HCEC 1CT (cell line): ENCODE results near the gene THRA.
A peak's percentile ranks its signal among the peaks of the same experiment; 100 is the strongest.

Source experiments
- DNase-seq: peaks from one replicate; pipeline ENCODE4 v3.0.0-alpha.2; 2017

THRA gene

GRCh38 chr17:40026816-40027613 is 35.8 kb upstream of the THRA start:
- DNase-seq = peak; percentile 68

GRCh38 chr17:40027614-40028012 is 35.2 kb upstream of the THRA start:
- DNase-seq = no peak

GRCh38 chr17:40028595-40028994 is 34.2 kb upstream of the THRA start:
- DNase-seq = no peak

- DNase-seq = no peak
These were observed 31.1 kb upstream of the THRA start for GRCh38 chr17:40031706-40032105.

- DNase-seq = no peak
These were observed 30.1 kb upstream of the THRA start for GRCh38 chr17:40032322-40033320.

- no peak for DNase-seq
These were observed 29.4 kb upstream of the THRA start for GRCh38 chr17:40033339-40033738.

GRCh38 chr17:40034426-40035161 is 28.2 kb upstream of the THRA start:
- no peak for DNase-seq

- peak; percentile 27 for DNase-seq
These were observed 27.6 kb upstream of the THRA start for GRCh38 chr17:40035162-40035559.

- DNase-seq = peak; percentile 79
These were observed 23.8 kb upstream of the THRA start for GRCh38 chr17:40038882-40039513.

- no peak for DNase-seq
These were observed 21.6 kb upstream of the THRA start for GRCh38 chr17:40041196-40041595.

GRCh38 chr17:40056379-40057015 is 6.3 kb upstream of the THRA start:
- DNase-seq = no peak

- DNase-seq = peak; percentile 33
These were observed 4.5 kb upstream of the THRA start for GRCh38 chr17:40058186-40058784.

GRCh38 chr17:40058865-40059264 is 3.9 kb upstream of the THRA start:
- no peak for DNase-seq

GRCh38 chr17:40059729-40060475 is 2.9 kb upstream of the THRA start:
- no peak for DNase-seq

GRCh38 chr17:40060887-40061608 is 1.7 kb upstream of the THRA start:
- no peak for DNase-seq

GRCh38 chr17:40061609-40062038 is 1.1 kb upstream of the THRA start:
- no peak for DNase-seq

- no peak for DNase-seq
These were observed 514 bp downstream of the THRA start for GRCh38 chr17:40063187-40063771.

GRCh38 chr17:40063901-40064531 is 1.3 kb downstream of the THRA start:
- no peak for DNase-seq
